ENCODE data around the gene BRI3. TPM values are rescaled to one million over a fixed set of nuclear protein-coding genes. Genes with fewer than 3 reads are reported as not detected.
A peak's percentile ranks its signal among the peaks of the same experiment; 100 is the strongest.

Gene BRI3
- total RNA-seq, 2 experiments from 2014 or later = 68.0 to 76.5 TPM

- ATAC-seq (ENCODE audit: poor library complexity) = no peak
- Mint-ChIP-seq H3K4me1 (ENCODE audit: low read depth) (peaks cover 49% of the 10 kb centered on the region), H3K9me3 (no peaks in the 10 kb centered on the region), H3K27me3 (no peaks in the 10 kb centered on the region), H3K36me3 (ENCODE audit: low read depth) (peaks cover 67% of the 10 kb centered on the region), H3K27ac (peak overlapping the region; percentile 69), H3K4me3 (peak overlapping the region; percentile 59)
- Histone ChIP-seq H3K9me3 (ENCODE audit: control insufficient read depth in 1 of 2, insufficient read depth in 1 of 2, low read length in 2 of 2) (no peaks in the 10 kb centered on the region), H3K4me3 (ENCODE audit: low read length) (no peak overlapping the region), H3K36me3 (ENCODE audit: insufficient read depth, low read length) (peaks cover 11% of the 10 kb centered on the region), H3K27me3 (ENCODE audit: control insufficient read depth in 1 of 2, insufficient read depth in 2 of 2, low read length in 2 of 2) (no peaks in the 10 kb centered on the region), H3K27ac (ENCODE audit: low read depth in 1 of 2, low read length in 2 of 2) (no peak overlapping the region), H3K4me1 (ENCODE audit: insufficient read depth, low read length) (peaks cover 34% of the 10 kb centered on the region)
- no peak for TF ChIP-seq CTCF (IDR thresholded peaks at IDR 0.05)
- ChIA-PET POLR2A (interaction anchor here (0.7 to 1.2 kb wide), 2 partner anchors 16 to 19 kb away, joined by 3 read pairs; no protein-coding TSS in a partner anchor), CTCF (no interaction called here)
- intact Hi-C loops (cut with DNase I, micrococcal nuclease) = loop anchor here (5.0 to 10.0 kb wide), 5 partner anchors 43 to 1140 kb away; partner anchors contain the start of genes BHLHA15 (in 1 of the 2), LMTK2 (in 1 of the 2) and SDHAF3 (in 1 of the 2)
- DNase-seq = peak in 3 of 14 experiments; percentile 30 to 60 (median 35)
Observed at GRCh38 chr7:98254951-98255610, 26.4 kb upstream of the BRI3 start.

- Histone ChIP-seq H3K4me3 (ENCODE audit: low read length) (no peak overlapping the region), H3K27me3 (ENCODE audit: control insufficient read depth in 1 of 2, insufficient read depth in 2 of 2, low read length in 2 of 2) (no peaks in the 10 kb centered on the region), H3K27ac (ENCODE audit: low read depth in 1 of 2, low read length in 2 of 2) (no peak overlapping the region), H3K9me3 (ENCODE audit: control insufficient read depth in 1 of 2, insufficient read depth in 1 of 2, low read length in 2 of 2) (peaks cover 0 to 3% of the 10 kb centered on the region in 2 experiments), H3K36me3 (ENCODE audit: insufficient read depth, low read length) (peaks cover 16% of the 10 kb centered on the region), H3K4me1 (ENCODE audit: insufficient read depth, low read length) (peaks cover 20% of the 10 kb centered on the region)
- peaks cover 68% of the 10 kb centered on the region for H3K36me3 Mint-ChIP-seq (ENCODE audit: low read depth)
- ATAC-seq (ENCODE audit: poor library complexity) (no peak), DNase-seq (no peak)
- H3K4me3 Mint-ChIP-seq = no peak overlapping the region
- H3K27me3 Mint-ChIP-seq = no peaks in the 10 kb centered on the region
- H3K27ac Mint-ChIP-seq = peak overlapping the region; percentile 24
- H3K9me3 Mint-ChIP-seq = no peaks in the 10 kb centered on the region
- ChIA-PET CTCF (no interaction called here), POLR2A (no interaction called here)
- intact Hi-C loops (cut with DNase I, micrococcal nuclease) = loop anchor here in 1 of 2 experiments (10.0 kb wide), 2 partner anchors 282 to 1142 kb away; partner anchors contain the start of gene SDHAF3
- TF ChIP-seq CTCF (IDR thresholded peaks at IDR 0.05) = no peak
- H3K4me1 Mint-ChIP-seq (ENCODE audit: low read depth) = peaks cover 36% of the 10 kb centered on the region
Observed at GRCh38 chr7:98256431-98256830, 25.1 kb upstream of the BRI3 start.

DNA sequence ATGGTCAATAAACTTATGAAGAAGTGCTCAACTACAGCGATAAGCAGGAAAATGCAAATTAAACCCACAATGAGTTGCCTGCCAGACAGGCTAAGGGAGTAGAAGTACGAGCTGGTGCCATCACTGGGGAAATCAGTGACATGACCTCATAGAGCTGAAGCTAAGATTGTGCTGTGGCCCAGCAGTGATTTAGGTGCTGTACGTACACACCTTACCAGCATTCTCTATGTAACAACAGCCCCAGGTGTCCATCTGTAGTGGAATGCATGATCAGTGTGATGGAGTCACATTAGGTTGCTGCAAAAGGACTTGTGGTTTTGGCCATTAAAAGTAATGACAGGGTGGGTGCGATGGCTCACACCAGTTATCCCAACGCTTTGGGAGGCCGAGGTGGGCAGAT lies 23.8 kb upstream of the BRI3 start:
- POLR2A ChIA-PET = interaction anchor here (1.0 kb wide), 1 partner anchor 55 kb away, joined by 3 read pairs; no protein-coding TSS in a partner anchor
- Mint-ChIP-seq H3K4me1 (ENCODE audit: low read depth) (peaks cover 26% of the 10 kb centered on the region), H3K4me3 (no peak overlapping the region), H3K9me3 (no peaks in the 10 kb centered on the region), H3K27ac (no peak overlapping the region), H3K27me3 (no peaks in the 10 kb centered on the region), H3K36me3 (ENCODE audit: low read depth) (peaks cover 72% of the 10 kb centered on the region)
- Histone ChIP-seq H3K27me3 (ENCODE audit: control insufficient read depth in 1 of 2, insufficient read depth in 2 of 2, low read length in 2 of 2) (no peaks in the 10 kb centered on the region), H3K27ac (ENCODE audit: low read depth in 1 of 2, low read length in 2 of 2) (no peak overlapping the region), H3K9me3 (ENCODE audit: control insufficient read depth in 1 of 2, insufficient read depth in 1 of 2, low read length in 2 of 2) (peaks cover 0 to 7% of the 10 kb centered on the region in 2 experiments), H3K4me3 (ENCODE audit: low read length) (no peak overlapping the region), H3K4me1 (ENCODE audit: insufficient read depth, low read length) (peaks cover 14% of the 10 kb centered on the region), H3K36me3 (ENCODE audit: insufficient read depth, low read length) (peaks cover 19% of the 10 kb centered on the region)
- no peak for ATAC-seq (ENCODE audit: poor library complexity)
- no peak for TF ChIP-seq CTCF (IDR thresholded peaks at IDR 0.05)
- CTCF ChIA-PET = no interaction called here
- intact Hi-C loops (cut with DNase I, micrococcal nuclease) = loop anchor here in 1 of 2 experiments (10.0 kb wide), 2 partner anchors 283 to 1143 kb away; partner anchors contain the start of gene SDHAF3
- DNase-seq = no peak
